GM10266 (cell line): Measurements from ENCODE around the gene C6orf47.

Experiments
- DNase-seq: peaks from one replicate; pipeline ENCODE4 v3.0.0; 2012; ENCODE audit errors: extremely low spot score
- CTCF ChIP-seq: IDR thresholded peaks from 2 replicates; pipeline ENCODE4 v1.5.1; 2012; ENCODE audit warnings: mild to moderate bottlenecking, low read depth; ENCODE audit not compliant: control insufficient read depth, insufficient read depth; ENCODE audit errors: missing control alignments

Gene C6orf47

GRCh38 chr6:31676322-31676903, 15.8 kb upstream of the C6orf47 start:
- DNase-seq, result no peak
- TF ChIP-seq CTCF, result no peak

GRCh38 chr6:31669676-31670075, 9.1 kb upstream of the C6orf47 start, which contains the start of gene LY6G5B:
TSS of gene LY6G5B (plus strand) at chr6:31669976. CDS start at chr6:31670951, 975 bp downstream.
- no peak for TF ChIP-seq CTCF
- no peak for DNase-seq

- no peak for TF ChIP-seq CTCF
- DNase-seq, result no peak
Measured at GRCh38 chr6:31666337-31666965, 5.9 kb upstream of the C6orf47 start.

DNA sequence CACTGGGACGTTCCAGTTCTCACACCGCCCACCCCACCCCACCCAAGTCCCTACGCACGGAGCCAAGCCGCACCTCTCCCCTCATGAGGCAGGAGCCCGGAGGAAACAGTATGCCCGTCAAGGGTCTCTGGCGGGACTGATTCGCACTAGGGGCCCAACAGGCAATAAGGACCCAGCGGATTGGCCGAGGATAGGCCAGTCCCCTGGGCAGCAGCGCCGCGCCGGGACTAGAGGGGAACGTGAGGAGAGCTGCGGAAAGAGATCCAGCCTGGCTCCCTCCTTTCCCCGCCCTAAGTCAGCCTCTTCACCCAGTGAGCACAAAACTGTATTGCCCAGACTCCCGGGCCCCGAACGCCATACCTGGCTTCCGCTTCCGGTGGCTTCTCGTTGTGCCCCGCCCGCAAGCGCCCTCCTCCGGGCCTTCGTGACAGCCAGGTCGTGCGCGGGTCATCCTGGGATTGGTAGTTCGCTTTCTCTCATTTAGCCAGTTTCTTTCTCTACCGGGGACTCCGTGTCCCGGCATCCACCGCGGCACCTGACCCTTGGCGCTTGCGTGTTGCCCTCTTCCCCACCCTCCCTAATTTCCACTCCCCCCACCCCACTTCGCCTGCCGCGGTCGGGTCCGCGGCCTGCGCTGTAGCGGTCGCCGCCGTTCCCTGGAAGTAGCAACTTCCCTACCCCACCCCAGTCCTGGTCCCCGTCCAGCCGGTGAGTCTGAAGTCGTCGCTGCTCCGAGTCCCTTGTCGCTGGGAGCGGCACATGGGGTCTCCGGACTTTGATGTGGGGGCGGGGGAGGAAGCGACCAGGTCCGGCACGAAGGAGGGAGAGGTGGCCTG, 5.1 kb upstream of the C6orf47 start, which contains the start of gene CSNK2B:
CSNK2B (plus strand) TSS at position 580 of the 836 bp plus-strand sequence. CDS start 752 bp downstream, outside the sequence.
- DNase-seq, result peak; percentile 95

GRCh38 chr6:31664790-31665500, 4.4 kb upstream of the C6orf47 start, which contains the start of gene GPANK1:
TSS of gene GPANK1 (minus strand) at chr6:31664997. CDS start at chr6:31664478, 519 bp downstream.
- peak; percentile 83 for DNase-seq

More for the DNA sequence above, 5.1 kb upstream of the C6orf47 start, which contains the start of gene CSNK2B:
- no peak for TF ChIP-seq CTCF

More at GRCh38 chr6:31664790-31665500, 4.4 kb upstream of the C6orf47 start, which contains the start of gene GPANK1:
- no peak for TF ChIP-seq CTCF
